Heart right ventricle (tissue), 16 donors: ENCODE data around the gene ST3GAL4. TPM values are rescaled to one million over a fixed set of nuclear protein-coding genes. Genes with fewer than 3 reads are reported as not detected.
"Not testable (repeated sequence)": the region's sequence is repeated elsewhere in the genome, so short reads cannot be mapped to it uniquely, and the experiment has no call there.

ENCODE experiments used
- ATAC-seq, 8 donors: fragments of 200-7000 bp; cut with Tn5 transposase; one replicate each; pipeline ENCODE4 v1.9.1; 2020; ENCODE audit warnings: mild to moderate bottlenecking in 8 of 8, moderate library complexity in 8 of 8, moderate number of reproducible peaks in 1 of 8
- DNase-seq, 2 donors: peaks; one replicate each; pipeline ENCODE4 v3.0.0-alpha.2; 2020
- H3K27ac ChIP-seq, 10 donors: fragments of 200-600 bp; sonication (generic) in 2 of 10; one replicate each; pipeline versions ENCODE4 v1.5.0 to v1.8.0; 2020 to 2022; ENCODE audit warnings: mild to moderate bottlenecking in 3 of 10
- H3K27me3 ChIP-seq, 7 donors: fragments of 200-600 bp; one replicate each; pipeline ENCODE4 v1.8.0; 2021 to 2022; ENCODE audit warnings: mild to moderate bottlenecking in 2 of 7
- H3K36me3 ChIP-seq, 9 donors: fragments of 200-600 bp; sonication (generic) in 1 of 9; one replicate each; pipeline versions ENCODE4 v1.5.0 to v1.8.0; 2020 to 2022; ENCODE audit warnings: mild to moderate bottlenecking in 2 of 9
- H3K4me1 ChIP-seq, 9 donors: fragments of 200-600 bp; sonication (generic) in 1 of 9; one replicate each; pipeline versions ENCODE4 v1.5.0 to v1.8.0; 2020 to 2022; ENCODE audit warnings: mild to moderate bottlenecking in 4 of 9
- H3K4me3 ChIP-seq, 10 donors: fragments of 200-600 bp; sonication (generic) in 2 of 10; one replicate each; pipeline versions ENCODE4 v1.5.0 to v1.8.0; 2020 to 2022; ENCODE audit warnings: mild to moderate bottlenecking in 7 of 10, moderate library complexity in 2 of 10
- H3K9me3 ChIP-seq, 11 donors: fragments of 200-600 bp in 10 of 11; sonication (generic) in 2 of 11; one replicate each; pipeline versions ENCODE4 v1.5.0 to v1.8.0; 2013 to 2022; ENCODE audit warnings: mild to moderate bottlenecking in 2 of 11, control low read depth in 1 of 11, moderate library complexity in 1 of 11
- CTCF ChIP-seq, 9 donors: fragments of 200-600 bp; sonication (generic) in 2 of 9; IDR thresholded peaks; one replicate each; pipeline versions ENCODE4 v1.5.0 to v1.8.0; 2021 to 2022; ENCODE audit warnings: antibody characterized with exemption in 9 of 9, mild to moderate bottlenecking in 5 of 9, moderate library complexity in 1 of 9
- whole genome bisulfite sequencing, 2 donors: extraction: QIAGEN DNeasy Blood & Tissue Kit; methylation state at CpG; one replicate each; pipeline ENCODE4 v1.1.7; 2013; ENCODE audit warnings: inconsistent platforms in 1 of 2; 5-methylcytosine and 5-hydroxymethylcytosine counted together
- intact Hi-C, 10 donors: fragments of 100-400 bp; cut with DNase I; formaldehyde crosslinking; loops; one replicate each; pipeline versions ENCODE4 v1.11.1 to v1.14.2; 2022
- polyA plus RNA-seq, 2 donors: library from polyadenylated mRNA; stranded (reverse); fragments of 200-250 nt; gene quantifications; one replicate each; pipeline ENCODE4 v1.2.3, GENCODE V29; 2013
- total RNA-seq, 10 donors: library from RNA; stranded (reverse); fragmentation: NEBNext Ultra II Directional in 3 of 10; extraction: Animal tissue kit (Norgen Biotek cat#: 25700) in 3 of 10; gene quantifications; one replicate each; pipeline versions ENCODE4 v1.2.1 to v1.2.4, GENCODE V29; 2021 to 2023
- donor health status: Arrhythmogenic right ventricular cardiomyopathy.
- donor health status: ischemic (EF 13 %, LVEDD 7.1; RV severe dilation, severe dysfunction).
- donor health status: healthy with polysubstance abuse.
- donor health status: DM: no; HTN: yes; CAD: no.
- donor health status: DM: no; HTN: no; CAD: no.
- donor health status: ischemic (EF 25% LVEDD 6.9; RV normal size, moderate dysfunction).
- donor health status: ischemic (EF 25% LVEDD 5.7; RV mildly dilated, moderate dysfunction).
- donor health status: healthy.
- donor health status: DM: yes; HTN: yes; CAD: no.
- donor health status: Ischemic cardiomyopathy.
- donor health status: ischemic (EF 35%, LVEDD 5.7; RV mildly dilated, moderate dysfunction).
- donor health status: nonischemic (EF 11% LVEDD 7.7; RV severe dilation, severe dysfunction).
- donor health status: DM: yes; HTN: yes; CAD: no.
- donor health status: PGD.
- donor health status: ischemic (EF 29% LVEDD 5.4; RV normal size, mild dysfunction).
- donor health status: nonischemic (EF 23%, LVEDD 6.1; RV moderate dilation, normal function).

ST3GAL4 gene
- total and polyA plus RNA-seq, 12 donors = 24.8 to 98.2 (median 44.8) TPM

- no peaks in the 10 kb centered on the region for H3K36me3 ChIP-seq
These were observed 29.1 kb downstream of the ST3GAL4 start for GRCh38 chr11:126384449-126385070.

GRCh38 chr11:126385991-126386728 lies 30.7 kb downstream of the ST3GAL4 start:
- H3K9me3 ChIP-seq = no peaks in the 10 kb centered on the region
- no peaks in the 10 kb centered on the region for H3K27me3 ChIP-seq
- H3K27ac ChIP-seq = peak overlapping the region in 9 of 10 donors; percentile 5 to 82 (median 46)
- no peak for DNase-seq
- ATAC-seq = peak in 7 of 8 donors; percentile 2 to 18 (median 12)
- no peak for TF ChIP-seq CTCF (IDR thresholded peaks at IDR 0.05)
- intact Hi-C loops = no loop called here
- H3K4me3 ChIP-seq = no peak overlapping the region
- WGBS, 2 donors = 63 to 64% methylated on average over 8 of the region's 8 CpGs
- H3K36me3 ChIP-seq = no peaks in the 10 kb centered on the region
- H3K4me1 ChIP-seq = peaks cover 10 to 78% (median 36%) of the 10 kb centered on the region in 9 donors

More at GRCh38 chr11:126384449-126385070, 29.1 kb downstream of the ST3GAL4 start:
- no peak for TF ChIP-seq CTCF (IDR thresholded peaks at IDR 0.05)
- H3K4me1 ChIP-seq = peaks cover 16 to 79% (median 38%) of the 10 kb centered on the region in 9 donors
- no peaks in the 10 kb centered on the region for H3K9me3 ChIP-seq
- H3K27ac ChIP-seq = no peak overlapping the region
- no peaks in the 10 kb centered on the region for H3K27me3 ChIP-seq
- WGBS, 2 donors = 84 to 86% methylated on average over 7 to 9 of the region's 9 CpGs
- intact Hi-C loops = no loop called here
- no peak overlapping the region for H3K4me3 ChIP-seq
- DNase-seq (no peak), ATAC-seq (peak in 1 of 8 donors; percentile 4)

- peak overlapping the region; percentile 5 to 82 (median 45) for H3K27ac ChIP-seq
These were observed 31.2 kb downstream of the ST3GAL4 start for GRCh38 chr11:126386729-126387071.

GRCh38 chr11:126387857-126388256 lies 32.4 kb downstream of the ST3GAL4 start:
- Histone ChIP-seq H3K36me3 (no peaks in the 10 kb centered on the region), H3K9me3 (no peaks in the 10 kb centered on the region), H3K4me3 (no peak overlapping the region), H3K4me1 (peaks cover 16 to 89% (median 53%) of the 10 kb centered on the region in 9 donors), H3K27ac (peak overlapping the region in 1 of 10 donors; percentile 72), H3K27me3 (no peaks in the 10 kb centered on the region)
- ATAC-seq (no peak), DNase-seq (no peak)
- no peak for TF ChIP-seq CTCF (IDR thresholded peaks at IDR 0.05)
- 55 to 65% methylated on average over 5 of the region's 5 CpGs for WGBS, 2 donors
- intact Hi-C loops = no loop called here

More at GRCh38 chr11:126386729-126387071, 31.2 kb downstream of the ST3GAL4 start:
- 13 to 18% methylated on average over 5 of the region's 5 CpGs for WGBS, 2 donors
- H3K4me1 ChIP-seq = peaks cover 12 to 83% (median 41%) of the 10 kb centered on the region in 9 donors
- intact Hi-C loops, H3K9me3 ChIP-seq, H3K36me3 ChIP-seq, H3K4me3 ChIP-seq, H3K27me3 ChIP-seq: not testable (repeated sequence)
- ATAC-seq = peak; percentile 56 to 91 (median 78)
- DNase-seq = peak; percentile 67 to 71
